Measurements from ENCODE around the gene ZFY.
"Not testable (repeated sequence)": the region's sequence is repeated elsewhere in the genome, so short reads cannot be mapped to it uniquely, and the experiment has no call there.

The ZFY gene

DNA sequence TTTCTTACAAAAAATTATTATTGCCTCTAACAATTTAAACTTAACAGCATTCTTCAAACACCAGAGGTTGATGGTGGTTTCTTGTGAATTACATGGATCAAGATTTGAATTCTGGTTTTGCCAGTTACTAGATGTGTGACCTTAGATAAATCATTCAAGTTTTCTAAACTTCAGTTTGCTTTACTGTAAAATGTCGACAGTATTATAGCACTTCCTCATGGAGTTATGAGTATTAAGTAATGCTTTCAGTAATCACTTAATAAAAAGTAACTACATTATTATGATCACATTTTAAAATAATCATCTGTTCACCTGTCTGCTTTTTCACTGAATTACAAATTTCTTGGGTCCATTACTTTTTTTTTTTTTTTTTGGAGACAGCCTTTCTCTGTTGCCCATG is 37.5 kb downstream of the ZFY start:
- Histone ChIP-seq H3K9me3 (ENCODE audit: control insufficient read depth, low read length) (no peaks in the 10 kb centered on the region), H3K27ac (ENCODE audit: low read depth, low read length, severe bottlenecking) (no peak overlapping the region), H3K4me1 (ENCODE audit: control insufficient read depth, insufficient read depth, low read length, poor library complexity, severe bottlenecking) (no peaks in the 10 kb centered on the region), H3K4me3 (ENCODE audit: extremely low read depth, insufficient read depth, low read length, poor library complexity, severe bottlenecking) (no peak overlapping the region), H3K36me3 (ENCODE audit: control insufficient read depth, insufficient read depth, low read length) (peaks cover 23% of the 10 kb centered on the region)
- WGBS, 2 experiments (ENCODE audit: insufficient coverage in 2 of 2), result no CpG with 5 or more reads among the region's 1 CpG

DNA sequence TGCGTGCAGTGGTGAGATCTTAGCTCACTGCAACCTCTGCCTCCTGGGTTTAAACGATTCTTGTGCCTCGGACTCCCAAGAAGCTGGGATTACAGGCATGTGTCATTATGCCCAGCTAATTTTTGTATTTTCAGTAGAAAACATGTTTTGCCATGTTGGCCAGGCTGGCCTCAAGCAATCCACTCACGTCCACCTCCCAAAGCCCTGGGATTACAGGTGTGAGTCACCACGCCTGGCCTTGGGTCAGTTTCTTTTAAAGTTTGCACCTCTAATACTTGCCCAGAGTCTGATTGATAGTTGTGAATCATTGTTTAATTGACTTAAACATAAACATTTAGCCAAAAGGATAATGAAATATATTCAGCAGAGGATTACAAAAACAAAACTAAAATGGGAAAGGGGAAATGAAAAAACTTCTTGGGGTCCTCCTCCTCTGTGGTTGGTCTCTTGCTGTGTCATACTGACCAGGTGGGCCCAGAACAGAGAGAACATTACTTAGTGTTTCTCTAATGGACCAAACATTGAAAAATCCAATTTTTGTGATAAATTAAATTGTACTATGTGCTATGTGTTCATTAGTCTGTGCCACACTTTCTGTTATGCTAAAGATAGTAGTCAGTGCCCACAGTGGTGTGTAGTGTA is 38.0 kb downstream of the ZFY start:
- H3K4me1 ChIP-seq (ENCODE audit: control insufficient read depth, insufficient read depth, low read length, poor library complexity, severe bottlenecking), result no peaks in the 10 kb centered on the region
- WGBS, 2 experiments (ENCODE audit: insufficient coverage in 2 of 2), result 90 to 93% methylated on average over 2 of the region's 5 CpGs
- no peaks in the 10 kb centered on the region for H3K9me3 ChIP-seq (ENCODE audit: control insufficient read depth, low read length)
- no peak overlapping the region for H3K4me3 ChIP-seq (ENCODE audit: extremely low read depth, insufficient read depth, low read length, poor library complexity, severe bottlenecking)
- H3K27ac ChIP-seq (ENCODE audit: low read depth, low read length, severe bottlenecking), result no peak overlapping the region
- H3K36me3 ChIP-seq (ENCODE audit: control insufficient read depth, insufficient read depth, low read length), result peaks cover 23% of the 10 kb centered on the region

DNA sequence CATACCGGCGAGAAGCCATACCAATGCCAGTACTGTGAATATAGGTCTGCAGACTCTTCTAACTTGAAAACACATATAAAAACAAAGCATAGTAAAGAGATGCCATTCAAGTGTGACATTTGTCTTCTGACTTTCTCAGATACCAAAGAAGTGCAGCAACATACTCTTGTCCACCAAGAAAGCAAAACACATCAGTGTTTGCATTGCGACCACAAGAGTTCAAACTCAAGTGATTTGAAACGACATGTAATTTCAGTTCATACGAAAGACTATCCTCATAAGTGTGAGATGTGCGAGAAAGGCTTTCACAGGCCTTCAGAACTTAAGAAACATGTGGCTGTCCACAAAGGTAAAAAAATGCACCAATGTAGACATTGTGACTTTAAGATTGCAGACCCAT is 44.1 kb downstream of the ZFY start:
- Histone ChIP-seq H3K4me1 (ENCODE audit: control insufficient read depth, insufficient read depth, low read length, poor library complexity, severe bottlenecking) (no peaks in the 10 kb centered on the region), H3K27ac (ENCODE audit: low read depth, low read length, severe bottlenecking) (no peak overlapping the region), H3K4me3 (ENCODE audit: extremely low read depth, insufficient read depth, low read length, poor library complexity, severe bottlenecking) (no peak overlapping the region), H3K36me3 (ENCODE audit: control insufficient read depth, insufficient read depth, low read length) (peaks cover 39% of the 10 kb centered on the region), H3K9me3 (ENCODE audit: control insufficient read depth, low read length) (no peaks in the 10 kb centered on the region)
- 80 to 100% methylated on average over 1 to 2 of the region's 6 CpGs for WGBS, 2 experiments (ENCODE audit: insufficient coverage in 2 of 2)

DNA sequence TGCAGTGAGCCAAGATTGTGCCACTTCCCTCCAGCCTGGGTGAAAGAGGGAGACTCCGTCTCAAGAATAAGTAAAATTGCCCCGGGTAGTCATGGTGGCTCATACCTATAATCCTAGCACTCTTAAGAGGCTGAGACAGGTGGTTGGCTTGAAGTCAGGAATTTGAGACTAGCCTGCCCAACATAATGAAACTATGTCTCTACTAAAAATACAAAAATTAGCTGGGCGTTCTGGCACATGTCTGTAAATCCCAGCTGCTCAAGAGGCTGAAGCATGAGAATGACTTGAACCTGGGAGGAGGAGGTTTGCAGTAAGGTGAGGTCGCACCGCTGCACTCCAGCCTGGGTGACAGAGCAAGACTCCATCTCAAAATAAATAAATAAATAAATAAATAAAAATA is 49.3 kb downstream of the ZFY start:
- Histone ChIP-seq H3K27ac (ENCODE audit: low read depth, low read length, severe bottlenecking) (no peak overlapping the region), H3K4me3 (ENCODE audit: extremely low read depth, insufficient read depth, low read length, poor library complexity, severe bottlenecking) (no peak overlapping the region), H3K36me3 (ENCODE audit: control insufficient read depth, insufficient read depth, low read length) (peaks cover 10% of the 10 kb centered on the region), H3K9me3 (ENCODE audit: control insufficient read depth, low read length) (no peaks in the 10 kb centered on the region), H3K4me1 (ENCODE audit: control insufficient read depth, insufficient read depth, low read length, poor library complexity, severe bottlenecking) (no peaks in the 10 kb centered on the region)
- no CpG with 5 or more reads among the region's 5 CpGs for WGBS, 2 experiments (ENCODE audit: insufficient coverage in 2 of 2)

DNA sequence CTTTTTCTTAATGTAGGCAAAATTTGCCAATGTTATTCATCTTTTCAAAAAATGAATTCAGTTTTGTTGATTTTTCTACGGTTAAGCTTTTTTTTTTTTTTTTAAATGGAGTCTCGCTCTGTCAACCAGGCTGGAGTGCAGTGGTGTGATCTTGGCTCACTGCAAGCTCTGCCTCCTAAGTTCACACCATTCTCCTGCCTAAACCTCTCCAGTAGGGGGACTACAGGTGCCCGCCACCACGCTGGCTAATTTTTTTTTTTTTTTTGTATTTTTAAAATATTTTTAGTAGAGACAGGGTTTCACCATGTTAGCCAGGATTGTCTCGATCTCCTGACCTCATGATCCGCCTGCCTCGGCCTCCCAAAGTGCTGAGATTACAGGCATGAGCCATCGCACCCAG is 52.0 kb downstream of the ZFY start:
- H3K27ac ChIP-seq (ENCODE audit: low read depth, low read length, severe bottlenecking); H3K9me3 ChIP-seq (ENCODE audit: control insufficient read depth, low read length); H3K4me3 ChIP-seq (ENCODE audit: extremely low read depth, insufficient read depth, low read length, poor library complexity, severe bottlenecking); H3K36me3 ChIP-seq (ENCODE audit: control insufficient read depth, insufficient read depth, low read length); H3K4me1 ChIP-seq (ENCODE audit: control insufficient read depth, insufficient read depth, low read length, poor library complexity, severe bottlenecking): not testable (repeated sequence)
- no CpG with 5 or more reads among the region's 8 CpGs for WGBS, 2 experiments (ENCODE audit: insufficient coverage in 2 of 2)

DNA sequence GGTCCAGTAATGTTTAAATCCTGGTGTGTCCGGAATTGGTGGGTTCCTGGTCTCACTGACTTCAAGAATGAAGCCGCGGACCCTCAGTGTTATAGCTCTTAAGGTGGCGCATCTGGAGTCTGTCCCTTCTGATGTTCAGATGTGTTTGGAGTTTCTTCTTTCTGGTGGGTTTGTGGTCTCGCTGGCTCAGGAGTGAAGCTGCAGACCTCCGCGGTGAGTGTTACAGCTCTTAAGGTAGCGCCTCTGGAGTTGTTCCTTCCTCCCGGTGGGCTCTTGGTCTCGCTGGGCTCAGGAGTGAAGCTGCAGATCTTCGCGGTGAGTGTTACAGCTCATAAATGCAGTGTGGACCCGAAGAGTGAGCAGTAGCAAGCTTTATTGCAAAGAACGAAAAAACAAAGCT is 62.2 kb downstream of the ZFY start:
- H3K4me3 ChIP-seq (ENCODE audit: extremely low read depth, insufficient read depth, low read length, poor library complexity, severe bottlenecking); H3K36me3 ChIP-seq (ENCODE audit: control insufficient read depth, insufficient read depth, low read length); H3K27ac ChIP-seq (ENCODE audit: low read depth, low read length, severe bottlenecking); H3K4me1 ChIP-seq (ENCODE audit: control insufficient read depth, insufficient read depth, low read length, poor library complexity, severe bottlenecking); H3K9me3 ChIP-seq (ENCODE audit: control insufficient read depth, low read length): not testable (repeated sequence)
- WGBS, 2 experiments (ENCODE audit: insufficient coverage in 2 of 2), result 89 to 90% methylated on average over 5 to 8 of the region's 14 CpGs

DNA sequence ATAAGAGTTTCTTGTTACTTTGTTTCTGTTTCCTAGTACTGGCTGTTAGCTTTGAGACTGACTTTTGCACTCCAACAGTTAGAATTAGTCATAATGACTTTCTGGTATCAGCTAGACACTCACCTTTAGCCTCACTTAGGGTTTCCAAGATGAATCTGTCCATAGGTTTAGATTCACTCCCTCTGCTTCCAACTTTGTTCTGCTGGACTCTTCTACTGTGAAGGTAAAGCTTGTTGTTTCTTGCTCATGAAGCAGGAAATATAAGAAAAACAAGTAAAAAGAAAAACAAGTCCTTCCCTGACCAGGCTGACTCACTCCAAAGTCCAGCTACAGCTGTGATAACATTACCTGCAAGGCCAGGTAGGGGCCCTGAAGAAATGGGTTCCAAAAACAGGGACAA is 67.0 kb downstream of the ZFY start:
- H3K9me3 ChIP-seq (ENCODE audit: control insufficient read depth, low read length), result no peaks in the 10 kb centered on the region
- H3K4me1 ChIP-seq (ENCODE audit: control insufficient read depth, insufficient read depth, low read length, poor library complexity, severe bottlenecking), result no peaks in the 10 kb centered on the region
- no peaks in the 10 kb centered on the region for H3K36me3 ChIP-seq (ENCODE audit: control insufficient read depth, insufficient read depth, low read length)
- no peak overlapping the region for H3K27ac ChIP-seq (ENCODE audit: low read depth, low read length, severe bottlenecking)
- H3K4me3 ChIP-seq (ENCODE audit: extremely low read depth, insufficient read depth, low read length, poor library complexity, severe bottlenecking), result no peak overlapping the region

DNA sequence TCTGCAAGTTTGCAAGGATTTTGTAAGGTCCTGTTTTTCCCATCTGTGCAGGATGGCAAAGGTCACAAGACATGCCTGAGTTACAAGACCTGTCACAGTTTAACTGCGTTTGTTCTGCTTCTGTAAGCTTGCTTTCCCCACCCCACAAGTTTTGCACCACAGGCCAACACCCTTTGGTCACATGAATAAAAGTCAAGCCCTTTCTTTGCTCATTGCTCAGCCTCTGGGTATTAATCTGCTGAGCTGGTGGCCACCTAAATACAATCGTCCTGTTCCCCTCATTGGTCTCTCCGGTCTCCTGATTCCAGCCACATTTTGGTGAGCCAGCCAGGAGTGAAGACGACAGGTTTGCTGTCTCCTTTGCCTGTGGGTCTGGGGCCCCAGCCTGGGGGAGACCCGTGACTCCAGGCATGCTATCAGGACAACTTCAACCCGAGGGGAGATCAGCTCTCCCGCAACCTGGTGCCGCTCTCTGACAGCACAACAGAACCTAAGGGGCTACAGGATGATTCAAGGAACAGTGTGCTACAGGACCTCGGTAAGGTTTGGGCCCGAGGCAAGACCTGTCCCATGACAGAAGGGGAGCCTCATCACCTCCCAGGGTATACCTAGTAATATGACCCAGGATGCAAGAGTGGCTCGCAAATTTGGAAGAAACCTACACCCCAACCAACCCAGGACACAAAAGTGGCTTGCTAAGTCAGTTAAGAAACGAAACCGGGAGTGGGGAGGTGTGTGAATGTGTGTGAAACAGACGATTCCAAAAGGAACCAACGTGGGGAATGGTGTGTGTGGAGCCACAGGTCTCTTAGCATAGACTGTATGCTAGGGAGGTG is 67.7 kb downstream of the ZFY start:
- Histone ChIP-seq H3K27ac (ENCODE audit: low read depth, low read length, severe bottlenecking) (no peak overlapping the region), H3K36me3 (ENCODE audit: control insufficient read depth, insufficient read depth, low read length) (no peaks in the 10 kb centered on the region), H3K4me1 (ENCODE audit: control insufficient read depth, insufficient read depth, low read length, poor library complexity, severe bottlenecking) (no peaks in the 10 kb centered on the region), H3K4me3 (ENCODE audit: extremely low read depth, insufficient read depth, low read length, poor library complexity, severe bottlenecking) (no peak overlapping the region), H3K9me3 (ENCODE audit: control insufficient read depth, low read length) (no peaks in the 10 kb centered on the region)
- 91 to 93% methylated on average over 3 to 7 of the region's 15 CpGs for WGBS, 2 experiments (ENCODE audit: insufficient coverage in 2 of 2)

DNA sequence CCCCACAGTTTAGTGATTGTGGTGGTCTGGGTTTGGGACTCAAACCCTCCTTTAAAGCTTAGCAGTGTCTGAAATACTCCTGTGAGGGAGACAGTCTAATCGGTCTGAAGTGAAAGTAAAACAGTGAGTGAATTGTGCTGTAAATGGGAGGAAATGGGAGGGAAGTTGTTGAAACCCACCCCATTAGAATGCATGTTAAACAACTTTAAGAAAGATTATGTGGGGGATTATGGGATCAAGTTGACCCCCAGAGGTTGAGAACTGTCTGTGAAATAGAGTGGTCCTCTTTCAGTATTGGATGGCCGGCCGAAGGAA is 68.3 kb downstream of the ZFY start:
- Histone ChIP-seq H3K27ac (ENCODE audit: low read depth, low read length, severe bottlenecking) (no peak overlapping the region), H3K4me1 (ENCODE audit: control insufficient read depth, insufficient read depth, low read length, poor library complexity, severe bottlenecking) (no peaks in the 10 kb centered on the region), H3K36me3 (ENCODE audit: control insufficient read depth, insufficient read depth, low read length) (no peaks in the 10 kb centered on the region), H3K4me3 (ENCODE audit: extremely low read depth, insufficient read depth, low read length, poor library complexity, severe bottlenecking) (no peak overlapping the region), H3K9me3 (ENCODE audit: control insufficient read depth, low read length) (no peaks in the 10 kb centered on the region)
- 75% methylated on average over 2 of the region's 3 CpGs; no CpG with 5 or more reads in 1 of the 2 experiments for WGBS, 2 experiments (ENCODE audit: insufficient coverage in 2 of 2)

DNA sequence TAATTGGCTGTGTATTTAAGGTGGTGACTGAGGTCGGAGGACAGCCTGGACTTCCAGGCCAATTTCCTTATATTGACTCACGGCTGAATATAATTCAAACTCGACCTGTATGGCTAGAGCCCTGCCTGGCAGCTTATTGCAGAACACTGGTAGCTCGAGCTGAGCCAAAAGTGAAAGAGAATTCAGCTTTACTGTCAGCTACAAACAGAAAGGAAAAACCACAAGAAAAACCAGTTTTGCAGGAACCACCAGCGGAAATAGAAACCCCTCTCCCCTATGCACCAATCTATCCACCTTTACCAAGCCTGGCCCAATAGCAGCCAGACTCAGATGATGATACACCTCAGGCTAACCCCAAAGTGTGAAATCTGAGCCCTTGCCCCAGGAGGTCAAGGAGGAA is 68.7 kb downstream of the ZFY start:
- Histone ChIP-seq H3K36me3 (ENCODE audit: control insufficient read depth, insufficient read depth, low read length) (no peaks in the 10 kb centered on the region), H3K4me3 (ENCODE audit: extremely low read depth, insufficient read depth, low read length, poor library complexity, severe bottlenecking) (no peak overlapping the region), H3K9me3 (ENCODE audit: control insufficient read depth, low read length) (no peaks in the 10 kb centered on the region), H3K4me1 (ENCODE audit: control insufficient read depth, insufficient read depth, low read length, poor library complexity, severe bottlenecking) (no peaks in the 10 kb centered on the region), H3K27ac (ENCODE audit: low read depth, low read length, severe bottlenecking) (no peak overlapping the region)
- WGBS, 2 experiments (ENCODE audit: insufficient coverage in 2 of 2), result 96% methylated on average over 4 of the region's 5 CpGs; no CpG with 5 or more reads in 1 of the 2 experiments

DNA sequence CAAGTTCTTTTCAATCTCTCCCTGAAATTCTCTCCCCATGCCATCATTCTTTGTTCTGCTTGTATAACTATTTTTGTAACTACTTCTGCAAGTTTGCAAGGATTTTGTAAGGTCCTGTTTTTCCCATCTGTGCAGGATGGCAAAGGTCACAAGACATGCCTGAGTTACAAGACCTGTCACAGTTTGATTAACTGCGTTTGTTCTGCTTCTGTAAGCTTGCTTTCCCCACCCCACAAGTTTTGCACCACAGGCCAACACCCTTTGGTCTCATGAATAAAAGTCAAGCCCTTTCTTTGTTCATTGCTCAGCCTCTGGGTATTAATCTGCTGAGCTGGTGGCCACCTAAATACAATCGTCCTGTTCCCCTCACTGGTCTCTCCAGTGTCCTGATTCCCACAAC is 70.8 kb downstream of the ZFY start:
- not testable (repeated sequence) for H3K4me1 ChIP-seq (ENCODE audit: control insufficient read depth, insufficient read depth, low read length, poor library complexity, severe bottlenecking); H3K27ac ChIP-seq (ENCODE audit: low read depth, low read length, severe bottlenecking); H3K4me3 ChIP-seq (ENCODE audit: extremely low read depth, insufficient read depth, low read length, poor library complexity, severe bottlenecking); H3K36me3 ChIP-seq (ENCODE audit: control insufficient read depth, insufficient read depth, low read length); H3K9me3 ChIP-seq (ENCODE audit: control insufficient read depth, low read length)
- WGBS, 2 experiments (ENCODE audit: insufficient coverage in 2 of 2), result 75% methylated on average over 2 of the region's 2 CpGs; no CpG with 5 or more reads in 1 of the 2 experiments

All from mesodermal cell (in vitro differentiated cells).